Measurements from ENCODE around the gene PITX1.

PITX1 gene

DNA sequence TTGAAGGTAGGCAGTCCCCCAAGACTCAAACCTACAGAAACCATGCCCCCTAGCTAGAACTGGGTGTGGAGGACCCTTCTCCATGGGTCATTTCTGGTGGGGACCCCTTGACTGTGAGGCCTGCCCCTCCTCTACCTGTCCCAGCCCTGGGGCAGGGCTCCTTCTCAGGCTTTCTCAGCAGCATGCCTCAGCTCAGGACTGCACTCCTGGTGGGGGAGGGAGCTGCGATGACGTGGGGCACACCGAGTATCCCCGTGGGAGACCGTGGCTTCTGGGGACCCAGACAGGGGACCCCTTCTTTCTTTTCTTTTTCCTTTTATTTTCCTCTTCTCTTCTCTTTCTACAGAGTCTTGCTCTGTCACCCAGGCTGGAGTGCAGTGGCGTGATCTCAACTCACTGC, 27.0 kb upstream of the PITX1 start:
- no peak for DNase-seq

DNA sequence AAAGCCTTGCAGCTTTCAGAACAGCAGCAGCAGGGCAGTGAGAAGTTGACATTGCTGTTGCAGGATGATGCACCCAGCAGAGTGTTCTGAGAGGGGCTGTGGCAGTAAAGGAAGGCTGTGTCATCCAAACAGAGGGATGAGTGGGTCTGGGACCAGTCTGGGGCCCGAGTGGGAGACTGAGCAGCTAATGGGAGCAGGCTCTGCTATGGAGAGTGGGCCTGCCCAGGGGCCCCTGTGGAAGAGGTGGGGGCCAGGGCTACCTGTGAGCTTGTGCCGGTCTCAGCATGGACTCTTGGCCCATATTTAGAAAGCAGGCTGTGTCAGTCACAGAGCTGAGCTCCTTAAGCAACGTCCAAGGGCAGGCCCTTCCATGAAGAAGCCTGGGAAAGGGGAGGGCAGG, 26.0 kb upstream of the PITX1 start:
- DNase-seq: no peak

GRCh38 chr5:135059000-135059923, 25.2 kb upstream of the PITX1 start:
- DNase-seq: no peak

- DNase-seq: no peak
Measured at GRCh38 chr5:135058331-135058732, 24.3 kb upstream of the PITX1 start.

DNA sequence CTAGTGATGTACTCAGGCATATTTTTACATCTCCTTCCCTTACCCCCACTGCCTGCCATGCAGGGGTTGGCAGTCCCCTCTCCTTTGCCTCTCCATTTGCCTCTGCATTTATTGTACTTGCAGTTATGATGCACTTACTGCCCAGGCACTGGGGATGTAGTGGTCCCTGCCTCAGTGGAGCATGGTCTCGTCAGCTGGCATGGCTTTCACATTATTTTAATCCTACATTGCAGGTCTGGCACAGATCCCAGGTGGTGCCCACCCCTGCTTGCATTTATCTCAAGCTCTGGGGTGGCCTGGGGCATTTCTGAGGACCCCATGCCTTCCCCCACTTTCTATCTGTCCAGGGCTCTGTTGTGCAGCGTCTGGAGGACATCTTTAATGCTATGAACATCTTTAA, 23.2 kb upstream of the PITX1 start:
- DNase-seq: no peak

DNA sequence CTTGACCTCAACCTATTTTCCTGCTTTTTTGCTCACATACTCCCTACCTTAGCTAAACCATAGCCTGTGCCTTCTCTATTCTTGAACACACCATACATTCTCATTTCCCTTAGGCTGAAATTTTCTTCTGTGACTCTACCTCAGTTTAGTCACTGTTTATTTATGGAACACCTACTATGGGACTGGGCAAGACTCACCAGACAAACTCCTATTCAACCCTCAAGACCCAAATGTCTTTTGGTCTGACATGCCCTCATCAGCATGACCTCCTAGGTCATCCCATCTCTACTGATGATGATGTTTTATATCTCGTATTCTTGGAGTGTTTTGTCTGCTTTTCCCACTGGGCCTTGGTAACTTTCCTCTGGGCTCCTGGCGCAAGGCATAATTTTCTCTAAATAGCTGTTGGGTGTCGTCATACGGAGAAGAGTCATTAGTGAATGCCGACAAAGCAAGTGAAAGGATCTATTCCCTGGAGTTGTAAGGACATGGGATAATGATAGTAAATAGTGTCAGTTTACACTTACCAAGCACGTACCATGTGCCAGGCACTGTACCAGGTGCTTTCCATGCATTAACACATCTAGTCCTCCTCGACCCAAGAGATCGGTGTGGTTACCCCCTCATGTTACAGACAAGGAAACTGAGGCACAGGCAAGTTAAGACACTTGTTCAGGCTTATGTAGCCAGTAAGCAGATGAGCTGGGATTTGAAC, 22.4 kb upstream of the PITX1 start:
- DNase-seq: no peak

DNA sequence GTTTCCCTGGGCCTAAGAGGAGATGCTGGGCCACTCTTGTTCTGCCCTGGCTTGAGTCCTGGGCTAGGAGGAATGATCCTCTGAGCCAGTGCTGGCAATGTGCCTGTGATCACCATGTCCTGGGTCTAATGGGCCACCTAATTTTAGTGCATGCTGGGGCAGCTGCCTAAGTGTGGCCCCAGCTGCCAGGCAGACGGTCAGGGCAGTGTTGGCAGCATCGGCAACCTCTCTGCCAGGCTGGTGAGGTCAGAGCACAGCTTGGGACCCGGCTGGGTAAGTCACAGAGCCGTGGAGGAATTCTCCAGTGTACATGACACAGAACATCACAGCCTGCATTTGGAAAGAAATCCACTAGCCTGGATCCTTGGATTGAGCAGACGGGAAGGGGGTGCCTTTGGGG, 21.4 kb upstream of the PITX1 start:
- no peak for DNase-seq

DNA sequence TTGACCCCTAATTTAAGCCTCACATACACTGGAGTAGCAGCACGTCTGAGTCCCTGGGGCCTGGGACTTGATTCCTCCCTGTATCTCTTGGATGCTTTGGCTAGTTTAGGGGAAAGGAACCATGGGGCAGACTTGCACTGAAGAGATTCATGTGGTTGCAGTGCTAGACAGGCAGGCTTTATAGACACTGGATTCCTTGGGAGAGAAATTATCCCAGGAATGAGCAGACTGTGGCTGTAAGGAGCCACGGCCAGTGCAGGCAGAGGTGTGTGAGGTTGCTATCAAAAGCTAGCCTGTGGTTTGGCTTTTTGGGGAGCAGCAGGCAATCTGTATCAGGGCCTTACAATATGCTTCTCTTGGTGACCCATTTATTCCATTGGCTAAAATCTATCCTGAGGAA, 20.5 kb upstream of the PITX1 start:
- no peak for DNase-seq

DNA sequence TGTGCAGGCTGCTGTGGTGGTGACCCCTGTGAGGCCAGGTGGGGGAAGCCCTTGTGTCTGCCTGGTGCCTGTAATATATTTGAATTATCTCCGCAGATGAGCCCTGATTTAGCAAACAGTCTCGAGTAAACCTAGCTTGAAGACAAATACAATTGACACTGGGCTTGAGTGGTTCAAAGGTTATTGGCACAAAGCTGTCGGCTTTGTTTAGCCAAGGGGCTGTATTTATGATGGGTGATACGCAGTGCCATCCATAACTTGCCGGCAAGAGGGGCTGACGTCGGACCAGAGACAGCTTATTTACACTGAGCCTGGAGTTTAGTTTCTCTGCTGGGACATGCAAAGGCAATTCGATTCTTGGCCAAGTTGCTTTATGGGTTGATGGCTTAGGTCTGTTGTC, 20.0 kb upstream of the PITX1 start:
- DNase-seq: no peak

DNA sequence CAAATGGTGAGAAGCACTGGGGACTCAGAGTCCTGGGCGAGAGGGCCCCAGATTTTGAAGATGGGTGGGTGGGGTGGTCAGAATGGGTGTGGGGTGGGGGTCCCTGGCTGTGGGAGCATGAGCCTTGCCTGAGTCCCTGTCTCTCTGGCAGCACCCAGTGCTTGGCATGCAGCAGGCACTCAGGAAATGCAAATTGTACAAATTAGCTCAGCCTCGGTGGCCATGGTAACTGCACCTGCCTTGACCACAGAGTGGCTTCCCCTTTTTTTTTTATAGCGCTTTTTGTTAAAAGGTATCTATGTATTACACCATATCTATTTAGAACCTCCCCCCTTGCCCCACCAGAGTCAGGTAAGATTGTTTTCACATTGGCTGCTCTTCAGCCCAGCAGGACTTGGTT, 19.2 kb upstream of the PITX1 start:
- DNase-seq: no peak

DNA sequence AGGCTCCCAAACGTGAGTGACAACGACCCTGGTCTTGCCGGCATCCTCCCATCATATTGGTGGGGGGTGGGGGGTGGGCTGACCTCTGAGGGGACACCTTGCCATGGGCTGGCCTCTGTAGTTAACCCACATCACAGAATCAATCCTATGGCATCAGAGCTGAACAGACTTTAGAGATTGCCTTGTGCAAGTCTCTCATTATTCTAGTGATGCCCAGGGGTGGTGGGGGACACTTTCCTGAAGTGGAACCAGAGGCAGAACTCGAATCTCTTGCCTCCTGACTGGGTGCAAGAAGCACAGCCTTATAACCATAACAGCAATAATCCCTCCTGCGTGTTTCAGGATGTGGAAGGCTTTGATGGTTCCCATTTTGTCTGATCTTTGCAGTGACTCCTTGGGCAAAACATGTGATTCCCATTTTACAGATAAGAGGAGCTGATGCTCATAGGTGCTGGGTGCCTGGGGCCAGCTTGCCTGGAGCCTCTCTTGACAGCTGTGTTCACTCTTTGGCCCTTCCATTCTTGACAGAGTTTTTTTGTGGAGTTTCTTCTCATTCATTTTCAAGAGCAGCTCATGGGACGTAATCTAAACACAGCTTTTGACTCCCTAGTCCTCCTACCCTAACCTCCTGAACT, 18.6 kb upstream of the PITX1 start:
- DNase-seq: no peak

DNA sequence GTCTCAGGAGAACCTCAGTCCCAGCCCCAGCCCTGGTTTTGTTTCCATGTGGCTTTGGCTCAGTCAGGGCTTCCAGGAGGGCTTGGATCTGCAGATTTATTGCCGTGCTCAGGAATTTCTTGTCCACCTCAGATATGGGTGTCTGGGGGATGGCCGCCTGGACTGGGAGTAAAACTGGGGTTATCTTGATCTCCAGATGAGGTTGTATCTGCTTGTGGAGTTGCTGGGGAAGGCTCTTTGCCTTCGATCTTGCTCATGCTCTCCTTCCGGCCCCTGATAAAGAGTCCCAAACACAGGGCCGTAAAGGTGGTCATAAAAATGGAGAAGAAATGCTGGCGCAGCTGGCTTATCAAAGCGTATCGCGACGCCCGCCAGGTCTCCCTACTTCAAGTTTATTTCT, 17.8 kb upstream of the PITX1 start:
- DNase-seq: no peak

GRCh38 chr5:135051399-135051798, 17.4 kb upstream of the PITX1 start:
- no peak for DNase-seq

- DNase-seq: no peak
Measured at GRCh38 chr5:135050244-135050767, 16.3 kb upstream of the PITX1 start.

DNA sequence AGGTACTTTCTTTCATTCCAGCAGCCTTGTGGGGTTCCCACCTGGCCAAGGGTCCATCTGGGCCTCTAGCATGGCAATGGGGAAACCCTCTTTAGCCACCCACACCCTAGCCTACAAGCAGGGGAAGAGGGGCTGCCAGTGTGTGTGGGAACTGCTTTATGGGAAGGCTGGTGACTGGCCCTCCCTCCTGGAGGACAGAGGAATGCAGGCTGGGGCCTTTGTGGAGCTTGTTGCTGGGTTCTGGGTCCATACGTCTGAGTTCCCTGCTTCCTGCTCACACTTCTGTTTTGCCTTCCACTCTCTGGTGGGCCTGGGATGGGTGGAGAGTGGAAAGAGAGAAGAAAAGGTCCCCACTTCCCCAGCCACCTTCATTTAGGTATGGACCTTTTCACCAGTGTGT, 14.9 kb upstream of the PITX1 start:
- DNase-seq: no peak

GRCh38 chr5:135048286-135048685, 14.3 kb upstream of the PITX1 start:
- no peak for DNase-seq

DNA sequence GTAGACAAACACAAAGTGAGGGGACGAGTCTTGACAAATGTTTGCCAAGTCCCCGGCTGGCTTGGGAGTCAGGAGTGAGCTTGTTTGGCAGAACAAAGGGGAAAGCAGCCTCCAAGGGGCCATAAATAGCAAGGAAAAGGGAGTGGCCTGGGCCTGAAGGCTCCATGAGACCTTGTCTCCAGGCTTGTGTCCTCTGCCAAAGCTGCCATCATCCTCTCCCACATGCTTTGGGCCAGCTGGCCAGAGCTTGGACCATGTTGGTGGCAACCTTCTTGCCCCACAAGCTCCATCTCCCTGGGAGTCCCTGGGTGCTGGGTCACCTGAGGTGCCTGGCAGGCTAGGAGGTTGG, 13.3 kb upstream of the PITX1 start:
- DNase-seq: no peak

- no peak for DNase-seq
Measured at GRCh38 chr5:135046661-135047346, 12.8 kb upstream of the PITX1 start.

GRCh38 chr5:135045488-135045887, 11.5 kb upstream of the PITX1 start:
- no peak for DNase-seq

GRCh38 chr5:135042595-135042994, 8.6 kb upstream of the PITX1 start:
- DNase-seq: no peak

DNA sequence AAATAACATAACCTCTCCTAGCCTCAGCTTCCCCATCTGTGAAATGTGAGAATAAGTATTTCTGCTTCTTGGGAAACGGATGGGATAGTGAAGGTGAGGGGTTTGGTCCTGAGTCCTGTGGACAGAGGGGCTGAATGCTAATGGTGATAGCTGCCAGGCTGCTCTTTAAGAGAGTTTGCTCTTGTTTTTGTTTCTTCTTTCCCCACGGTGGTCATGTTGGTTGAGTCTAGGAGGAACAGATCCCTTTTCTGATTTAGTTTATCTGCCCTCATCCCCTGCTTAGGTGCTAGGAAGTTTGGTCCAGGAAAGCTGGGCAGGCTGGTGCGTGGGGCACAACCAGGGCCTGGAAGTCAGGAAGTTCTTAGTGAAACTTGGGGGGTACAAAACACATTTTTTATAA, 7.7 kb upstream of the PITX1 start:
- no peak for DNase-seq

GRCh38 chr5:135041145-135041587, 7.1 kb upstream of the PITX1 start:
- no peak for DNase-seq
